Neural progenitor cell (in vitro differentiated cells): ENCODE measurements around the gene CD81. TPM values are rescaled to one million over a fixed set of nuclear protein-coding genes. Genes with fewer than 3 reads are reported as not detected.

Source experiments
- DNase-seq: peaks from one replicate; pipeline ENCODE4 v3.0.0-alpha.2; 2016; ENCODE audit warnings: low spot score
- H2AFZ ChIP-seq: fragments of 200-600 bp; sonication (generic); replicated peaks from 2 replicates; pipeline ENCODE4 v1.6.1; 2016; ENCODE audit warnings: antibody characterized with exemption
- H3F3A ChIP-seq: fragments of 200-600 bp; sonication (generic); 2 replicates; pipeline ENCODE4 v1.6.1; 2016; ENCODE audit warnings: antibody characterized with exemption, low read depth
- H3K27ac ChIP-seq: fragments of 200-600 bp; sonication (generic); 2 replicates; pipeline ENCODE4 v1.5.1; 2016; ENCODE audit warnings: mild to moderate bottlenecking
- H3K27me3 ChIP-seq: fragments of 200-600 bp; sonication (generic); 2 replicates; pipeline ENCODE4 v1.6.1; 2016; ENCODE audit warnings: mild to moderate bottlenecking, moderate library complexity
- H3K36me3 ChIP-seq: fragments of 200-600 bp; sonication (generic); 2 replicates; pipeline ENCODE4 v1.5.1; 2016
- H3K4me1 ChIP-seq: fragments of 200-600 bp; sonication (generic); 2 replicates; pipeline ENCODE4 v1.6.1; 2016; ENCODE audit warnings: mixed run types
- H3K4me2 ChIP-seq: fragments of 200-600 bp; sonication (generic); 2 replicates; pipeline ENCODE4 v1.6.1; 2016
- H3K4me3 ChIP-seq: fragments of 200-600 bp; sonication (generic); 2 replicates; pipeline ENCODE4 v1.5.1; 2016
- H3K79me2 ChIP-seq: fragments of 200-600 bp; sonication (generic); 2 replicates; pipeline ENCODE4 v1.6.1; 2016; ENCODE audit warnings: low read depth
- H3K9ac ChIP-seq: fragments of 200-600 bp; sonication (generic); 2 replicates; pipeline ENCODE4 v1.6.1; 2016
- H3K9me3 ChIP-seq: fragments of 200-600 bp; sonication (generic); 2 replicates; pipeline ENCODE4 v1.5.1; 2016; ENCODE audit warnings: low read depth
- H4K20me1 ChIP-seq: fragments of 200-600 bp; sonication (generic); 2 replicates; pipeline ENCODE4 v1.6.1; 2016; ENCODE audit warnings: low read depth
- H3K27ac Mint-ChIP-seq: 3 replicates; pipeline ENCODE4 v1.8.0; 2021; ENCODE audit warnings: mixed read lengths
- H3K27me3 Mint-ChIP-seq: 2 replicates; pipeline ENCODE4 v1.8.0; 2022; ENCODE audit warnings: low read depth, mild to moderate bottlenecking, inconsistent platforms, moderate library complexity, mixed read lengths; ENCODE audit not compliant: insufficient read depth
- H3K36me3 Mint-ChIP-seq: 3 replicates; pipeline ENCODE4 v1.8.0; 2021; ENCODE audit warnings: mixed read lengths
- H3K4me1 Mint-ChIP-seq: 3 replicates; pipeline ENCODE4 v1.8.0; 2021; ENCODE audit warnings: mixed read lengths
- H3K4me3 Mint-ChIP-seq: 3 replicates; pipeline ENCODE4 v1.8.0; 2021; ENCODE audit warnings: mild to moderate bottlenecking, moderate library complexity, mixed read lengths
- H3K9me3 Mint-ChIP-seq: 3 replicates; pipeline ENCODE4 v1.8.0; 2020; ENCODE audit warnings: mixed read lengths
- EZH2 ChIP-seq: fragments of 200-600 bp; sonication (generic); IDR thresholded peaks from 2 replicates; pipeline ENCODE4 v1.6.1; 2017; ENCODE audit warnings: antibody characterized with exemption, mild to moderate bottlenecking, moderate library complexity
- EZH2phosphoT487 ChIP-seq: fragments of 200-600 bp; sonication (generic); IDR thresholded peaks from 2 replicates; pipeline ENCODE4 v1.6.1; 2017; ENCODE audit warnings: antibody characterized with exemption
- total RNA-seq: library from RNA; depleted of rRNA; stranded (reverse); fragments of >200 nt; gene quantifications from 2 replicates; pipeline ENCODE4 v1.2.3, GENCODE V29; 2015; ENCODE audit warnings: low replicate concordance
- TF ChIP-seq, protein P1 (sequence below): fragments of 200-600 bp; sonication (generic); IDR thresholded peaks from 2 replicates; pipeline ENCODE4 v1.5.1; 2017; ENCODE audit warnings: antibody characterized with exemption, mild to moderate bottlenecking

Gene CD81
- total RNA-seq, 1 donor from 2014 or later, result 87.6 TPM

DNA sequence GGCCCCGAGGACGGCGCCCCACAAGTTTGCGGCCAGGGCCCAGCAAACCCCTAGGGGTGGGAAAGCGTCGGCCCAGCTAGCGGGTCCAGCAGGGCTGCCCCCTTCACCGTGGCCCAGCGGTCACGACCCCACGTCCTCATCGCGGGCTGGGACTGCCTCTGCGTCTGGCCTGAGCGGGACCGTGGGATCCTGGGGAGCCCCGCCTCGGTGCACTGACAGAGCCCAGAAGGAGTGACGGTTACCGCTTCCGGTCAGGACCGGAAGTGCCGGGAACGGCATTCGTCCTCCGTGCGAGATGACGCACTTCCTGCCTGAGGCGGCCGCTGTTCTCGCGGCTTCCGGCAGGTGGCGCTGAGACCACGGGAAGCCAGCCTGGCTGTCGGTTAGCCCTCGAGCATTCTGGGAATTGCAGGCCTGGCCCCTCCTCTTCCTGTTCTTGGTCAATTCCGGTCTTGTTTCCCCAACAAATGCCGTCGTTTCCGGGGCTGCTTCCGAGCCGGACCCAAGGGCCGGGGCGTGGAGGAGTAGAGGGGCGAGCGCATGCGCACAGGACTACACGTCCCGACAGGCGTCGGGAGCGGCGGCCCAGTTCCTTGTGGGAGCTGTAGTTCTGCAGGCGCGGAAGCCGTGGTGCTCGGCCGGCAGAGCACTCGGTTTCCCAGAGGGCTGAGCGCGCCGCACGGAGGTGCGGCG, 23.1 kb downstream of the CD81 start, which contains the start of gene TSSC4:
TSS of gene TSSC4 (plus strand) at position 682 of the 693 bp plus-strand sequence. CDS start 1,884 bp downstream, outside the sequence.
- DNase-seq, result peak; percentile 100
- Histone ChIP-seq H3K27me3 (no peaks in the 10 kb centered on the region), H3K9me3 (no peaks in the 10 kb centered on the region), H3F3A (peaks cover 22% of the 10 kb centered on the region), H3K9ac (peak within 1 kb of the TSS; percentile 98), H3K4me1 (peaks cover 5% of the 10 kb centered on the region), H3K4me2 (peak within 1 kb of the TSS; percentile 94), H3K4me3 (peak within 1 kb of the TSS; percentile 91), H2AFZ (peak within 1 kb of the TSS; percentile 14), H3K27ac (peak within 1 kb of the TSS; percentile 73), H3K36me3 (no peaks in the 10 kb centered on the region), H3K79me2 (peaks cover 19% of the 10 kb centered on the region), H4K20me1 (no peaks in the 10 kb centered on the region)
- peak within 1 kb of the TSS; percentile 92 for H3K4me3 Mint-ChIP-seq
- H3K4me1 Mint-ChIP-seq, result peaks cover 6% of the 10 kb centered on the region
- TF ChIP-seq EZH2, result no peak
- TF ChIP-seq, protein P1, sequence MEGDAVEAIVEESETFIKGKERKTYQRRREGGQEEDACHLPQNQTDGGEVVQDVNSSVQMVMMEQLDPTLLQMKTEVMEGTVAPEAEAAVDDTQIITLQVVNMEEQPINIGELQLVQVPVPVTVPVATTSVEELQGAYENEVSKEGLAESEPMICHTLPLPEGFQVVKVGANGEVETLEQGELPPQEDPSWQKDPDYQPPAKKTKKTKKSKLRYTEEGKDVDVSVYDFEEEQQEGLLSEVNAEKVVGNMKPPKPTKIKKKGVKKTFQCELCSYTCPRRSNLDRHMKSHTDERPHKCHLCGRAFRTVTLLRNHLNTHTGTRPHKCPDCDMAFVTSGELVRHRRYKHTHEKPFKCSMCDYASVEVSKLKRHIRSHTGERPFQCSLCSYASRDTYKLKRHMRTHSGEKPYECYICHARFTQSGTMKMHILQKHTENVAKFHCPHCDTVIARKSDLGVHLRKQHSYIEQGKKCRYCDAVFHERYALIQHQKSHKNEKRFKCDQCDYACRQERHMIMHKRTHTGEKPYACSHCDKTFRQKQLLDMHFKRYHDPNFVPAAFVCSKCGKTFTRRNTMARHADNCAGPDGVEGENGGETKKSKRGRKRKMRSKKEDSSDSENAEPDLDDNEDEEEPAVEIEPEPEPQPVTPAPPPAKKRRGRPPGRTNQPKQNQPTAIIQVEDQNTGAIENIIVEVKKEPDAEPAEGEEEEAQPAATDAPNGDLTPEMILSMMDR, result peak; percentile 96
- TF ChIP-seq EZH2phosphoT487, result no peak
- H3K27ac Mint-ChIP-seq, result peak within 1 kb of the TSS; percentile 92
- H3K9me3 Mint-ChIP-seq, result no peaks in the 10 kb centered on the region
- peaks cover 1% of the 10 kb centered on the region for H3K36me3 Mint-ChIP-seq
- H3K27me3 Mint-ChIP-seq, result peaks cover 3% of the 10 kb centered on the region

DNA sequence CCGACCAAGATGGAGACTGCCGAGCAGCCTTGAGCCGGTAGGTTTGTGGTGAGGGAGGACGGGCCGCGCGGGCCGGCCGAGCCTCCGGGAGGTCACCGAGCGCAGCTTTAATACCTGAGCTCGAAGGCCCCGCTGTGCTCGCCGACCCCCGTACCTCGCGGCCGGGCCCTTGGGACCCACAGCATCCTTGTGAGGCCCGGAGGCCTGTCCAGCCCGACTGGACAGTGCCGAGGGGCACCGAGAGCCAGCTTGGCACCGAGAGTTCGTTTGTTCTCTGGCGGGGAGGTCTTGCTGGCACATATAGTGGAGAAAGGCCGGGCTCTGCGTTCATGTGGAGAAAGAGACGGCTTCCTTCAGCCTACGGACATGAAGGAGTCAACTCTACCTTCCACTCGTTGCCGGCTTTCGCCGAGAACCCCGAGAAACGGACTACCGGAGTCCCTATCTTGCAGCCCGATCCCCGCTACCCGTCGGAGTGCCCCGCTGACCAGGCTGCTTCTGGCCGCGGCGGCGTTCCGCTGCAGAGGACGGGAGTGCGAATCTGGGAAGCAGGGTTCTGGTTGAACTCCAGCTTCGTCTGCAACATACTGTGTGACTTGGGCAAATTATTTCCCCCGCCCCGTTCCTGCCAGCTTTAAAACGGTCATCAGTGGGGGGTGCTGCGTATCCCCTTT, 23.8 kb downstream of the CD81 start:
- Mint-ChIP-seq H3K4me1 (peaks cover 6% of the 10 kb centered on the region), H3K36me3 (peaks cover 1% of the 10 kb centered on the region), H3K4me3 (peak overlapping the region; percentile 92), H3K27me3 (peaks cover 3% of the 10 kb centered on the region), H3K27ac (peak overlapping the region; percentile 92), H3K9me3 (no peaks in the 10 kb centered on the region)
- Histone ChIP-seq H3K79me2 (peaks cover 19% of the 10 kb centered on the region), H4K20me1 (no peaks in the 10 kb centered on the region), H3K36me3 (no peaks in the 10 kb centered on the region), H3F3A (peaks cover 22% of the 10 kb centered on the region), H3K9ac (peak overlapping the region; percentile 98), H3K4me2 (peak overlapping the region; percentile 94), H2AFZ (peak overlapping the region; percentile 14), H3K9me3 (no peaks in the 10 kb centered on the region), H3K27ac (no peak overlapping the region), H3K4me3 (peak overlapping the region; percentile 91), H3K27me3 (no peaks in the 10 kb centered on the region), H3K4me1 (peaks cover 5% of the 10 kb centered on the region)
- DNase-seq, result peak; percentile 29
- TF ChIP-seq EZH2phosphoT487, result no peak
- TF ChIP-seq, protein P1, result no peak
- no peak for TF ChIP-seq EZH2

DNA sequence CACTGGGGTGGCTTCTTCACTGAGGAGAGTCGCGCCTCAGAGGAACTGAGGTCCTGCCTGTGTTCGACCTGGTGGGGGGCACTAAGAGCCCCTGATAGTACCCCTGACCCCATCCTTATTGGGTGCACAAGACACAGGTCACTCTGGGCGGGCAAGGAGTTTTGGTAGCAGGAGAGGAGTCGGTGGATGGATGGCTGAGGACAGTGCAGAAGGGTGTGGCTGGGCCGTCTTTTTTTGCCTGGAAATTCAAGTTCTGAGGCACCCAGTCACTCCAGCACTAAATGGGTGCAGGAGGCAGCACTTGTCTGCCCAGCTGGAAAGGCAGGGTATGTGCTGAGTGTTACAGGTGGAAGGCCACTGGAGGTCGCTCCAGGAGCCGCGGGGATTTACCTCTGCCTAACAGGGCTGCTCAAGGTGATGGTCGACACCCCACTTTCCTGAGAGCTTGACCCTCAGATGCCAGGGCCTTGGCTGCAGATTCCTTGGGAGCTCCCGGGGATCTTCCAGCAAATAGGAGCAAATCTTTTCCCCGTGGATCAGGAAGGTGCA, 24.4 kb downstream of the CD81 start:
- H3K4me1 ChIP-seq, result peaks cover 5% of the 10 kb centered on the region
- Mint-ChIP-seq H3K27me3 (peaks cover 5% of the 10 kb centered on the region), H3K4me1 (peaks cover 6% of the 10 kb centered on the region), H3K4me3 (peak overlapping the region; percentile 92), H3K27ac (peak overlapping the region; percentile 85), H3K9me3 (no peaks in the 10 kb centered on the region), H3K36me3 (peaks cover 1% of the 10 kb centered on the region)
- peak overlapping the region; percentile 94 for H3K4me2 ChIP-seq
- peaks cover 19% of the 10 kb centered on the region for H3K79me2 ChIP-seq
- TF ChIP-seq EZH2phosphoT487, result no peak
- H3K27ac ChIP-seq, result no peak overlapping the region
- H3K27me3 ChIP-seq, result no peaks in the 10 kb centered on the region
- peaks cover 22% of the 10 kb centered on the region for H3F3A ChIP-seq
- H4K20me1 ChIP-seq, result no peaks in the 10 kb centered on the region
- H3K36me3 ChIP-seq, result no peaks in the 10 kb centered on the region
- no peaks in the 10 kb centered on the region for H3K9me3 ChIP-seq
- H2AFZ ChIP-seq, result no peak overlapping the region
- no peak for DNase-seq
- peak overlapping the region; percentile 98 for H3K9ac ChIP-seq
- peak overlapping the region; percentile 91 for H3K4me3 ChIP-seq
